ENCODE data around the gene NSUN6.

NSUN6 gene

DNA sequence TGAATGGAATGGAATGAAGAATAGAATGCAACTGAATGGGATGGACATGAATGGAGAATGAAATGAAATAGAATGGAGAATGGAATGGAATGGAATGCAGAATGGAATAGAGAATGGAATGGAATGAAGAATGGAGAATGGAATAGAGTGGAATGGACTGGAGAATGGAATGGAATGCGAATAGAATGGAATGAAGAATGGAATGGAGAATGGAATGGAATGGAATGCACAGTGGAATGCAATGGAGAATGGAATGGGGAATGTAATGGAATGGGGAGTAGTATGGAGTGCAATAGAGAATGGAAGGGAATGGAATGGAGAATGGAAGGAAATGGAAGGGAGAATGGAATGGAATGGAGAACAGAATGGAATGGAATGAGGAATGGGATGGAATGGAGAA, 93.4 kb downstream of the NSUN6 start:
- DNase-seq (ENCODE audit: low read depth): no peak

DNA sequence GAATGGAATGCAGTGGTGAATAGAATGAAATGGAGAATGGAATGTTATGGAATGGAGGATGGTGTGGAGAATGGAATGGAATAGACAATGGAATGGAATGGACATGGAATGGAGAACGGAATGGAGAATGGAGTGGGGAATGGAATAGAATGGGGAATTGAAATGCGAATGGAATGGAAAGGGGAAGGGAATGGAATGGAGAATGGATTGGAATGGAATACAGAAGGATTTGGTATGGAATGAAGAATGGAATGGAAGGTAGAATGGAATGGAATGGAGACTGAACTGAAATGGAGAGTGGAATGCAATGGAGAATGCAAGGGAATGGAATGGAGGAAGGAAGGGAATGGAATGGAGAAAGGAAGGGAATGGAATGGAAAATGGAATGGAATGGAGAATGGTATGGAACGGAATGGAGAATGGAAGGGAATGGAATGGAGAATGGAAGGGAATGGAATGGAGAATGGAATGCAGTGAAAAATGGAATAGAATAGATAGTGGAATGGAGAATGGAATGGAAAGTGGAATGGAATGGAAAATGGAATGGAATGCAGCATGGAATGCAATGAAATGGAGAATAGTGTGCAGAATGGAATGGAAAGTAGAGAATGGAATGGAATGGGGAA, 94.8 kb downstream of the NSUN6 start:
- DNase-seq (ENCODE audit: low read depth): no peak

GRCh38 chr10:18554479-18554878, 96.9 kb downstream of the NSUN6 start:
- no peak for DNase-seq (ENCODE audit: low read depth)

GRCh38 chr10:18551473-18551872, 99.9 kb downstream of the NSUN6 start:
- DNase-seq (ENCODE audit: low read depth): no peak

DNA sequence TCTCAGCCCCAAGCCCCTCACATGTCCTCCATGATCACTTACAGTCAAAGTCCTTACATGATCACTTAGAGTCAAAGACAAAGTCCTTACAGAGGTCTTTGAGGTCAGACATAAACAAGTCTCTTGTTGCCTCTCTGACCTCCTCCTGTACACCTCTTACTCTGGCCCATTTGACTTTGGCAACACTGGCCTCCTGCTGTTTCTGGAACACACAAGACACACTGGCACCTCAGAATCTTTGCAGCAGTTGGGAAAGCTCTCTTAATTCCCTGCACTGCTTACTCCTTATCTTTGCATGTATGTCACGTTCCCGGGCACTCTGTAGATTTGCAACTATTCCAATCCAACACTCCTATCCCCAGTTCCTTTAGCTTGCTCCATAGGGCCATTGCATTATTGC, 102.3 kb downstream of the NSUN6 start:
- DNase-seq (ENCODE audit: low read depth): no peak

DNA sequence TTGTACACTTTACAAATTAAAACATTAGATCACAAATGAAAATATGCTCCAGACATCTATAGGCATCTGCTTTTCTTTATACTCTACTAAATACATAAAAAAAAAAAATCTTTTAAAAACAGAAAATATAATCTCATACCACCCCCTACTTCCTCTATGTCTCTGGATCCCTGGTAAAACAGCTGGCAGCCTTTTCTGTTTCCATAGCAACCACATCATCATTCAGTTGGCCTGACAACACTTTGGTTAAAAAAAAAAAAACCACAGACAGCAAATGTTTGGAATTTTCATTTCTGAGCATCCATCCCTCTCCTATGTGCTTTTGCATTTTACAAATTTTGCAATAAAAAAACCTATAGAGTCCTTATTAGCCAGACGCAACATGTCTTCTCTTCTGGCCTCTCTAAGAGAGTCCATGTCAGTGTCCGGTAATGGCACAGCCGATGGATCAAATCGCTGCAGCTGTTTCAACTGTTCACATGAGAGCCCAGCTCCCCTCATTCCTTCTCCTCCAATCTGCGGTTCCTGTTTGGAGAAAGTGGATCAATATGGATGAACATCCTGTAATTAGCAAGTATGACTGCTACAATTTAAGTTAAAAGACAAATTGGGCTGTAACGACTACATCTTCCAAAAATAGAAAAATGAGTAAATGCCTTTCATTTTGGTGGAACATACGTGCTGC, 105.6 kb downstream of the NSUN6 start:
- DNase-seq (ENCODE audit: low read depth): no peak

DNA sequence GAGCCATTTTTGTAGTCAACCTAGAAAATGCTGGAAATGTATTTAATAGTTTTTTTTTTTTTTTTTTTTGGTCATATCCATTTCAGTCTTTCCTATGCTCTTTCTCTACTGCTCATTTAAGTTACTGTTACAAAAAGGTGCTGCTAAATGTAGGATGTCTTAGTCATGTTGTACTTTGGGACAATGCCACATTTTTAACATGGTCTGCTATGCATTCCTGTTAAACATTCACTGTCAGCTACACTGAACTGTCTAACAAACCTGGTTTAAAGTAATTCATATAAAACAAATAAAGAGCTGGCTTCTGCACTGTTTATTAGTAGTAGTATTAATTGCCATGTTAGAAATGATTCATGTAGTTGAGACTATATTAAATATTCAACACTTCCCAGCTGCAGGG, 108.6 kb downstream of the NSUN6 start:
- no peak for DNase-seq (ENCODE audit: low read depth)

GRCh38 chr10:18540195-18540594, 111.2 kb downstream of the NSUN6 start:
- DNase-seq (ENCODE audit: low read depth): no peak

DNA sequence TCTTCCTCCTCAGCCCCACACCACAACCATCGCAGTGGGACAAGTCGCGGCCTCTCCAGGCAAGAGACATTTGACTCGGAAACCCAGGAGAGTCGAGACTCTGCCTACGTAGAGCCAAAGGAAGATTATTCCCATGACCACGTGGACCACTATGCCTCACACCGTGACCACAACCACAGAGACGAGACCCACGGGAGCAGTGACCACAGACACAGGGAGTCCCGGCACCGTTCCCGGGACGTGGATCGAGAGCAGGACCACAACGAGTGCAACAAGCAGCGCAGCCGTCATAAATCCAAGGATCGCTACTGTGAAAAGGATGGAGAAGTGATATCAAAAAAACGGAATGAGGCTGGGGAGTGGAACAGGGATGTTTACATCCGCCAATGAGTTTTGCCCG, 112.1 kb downstream of the NSUN6 start:
- DNase-seq (ENCODE audit: low read depth): no peak

GRCh38 chr10:18533896-18534295, 117.5 kb downstream of the NSUN6 start:
- no peak for DNase-seq (ENCODE audit: low read depth)

GRCh38 chr10:18532881-18533535, 118.4 kb downstream of the NSUN6 start:
- DNase-seq (ENCODE audit: low read depth): no peak

GRCh38 chr10:18528292-18528691, 123.1 kb downstream of the NSUN6 start:
- DNase-seq (ENCODE audit: low read depth): no peak

DNA sequence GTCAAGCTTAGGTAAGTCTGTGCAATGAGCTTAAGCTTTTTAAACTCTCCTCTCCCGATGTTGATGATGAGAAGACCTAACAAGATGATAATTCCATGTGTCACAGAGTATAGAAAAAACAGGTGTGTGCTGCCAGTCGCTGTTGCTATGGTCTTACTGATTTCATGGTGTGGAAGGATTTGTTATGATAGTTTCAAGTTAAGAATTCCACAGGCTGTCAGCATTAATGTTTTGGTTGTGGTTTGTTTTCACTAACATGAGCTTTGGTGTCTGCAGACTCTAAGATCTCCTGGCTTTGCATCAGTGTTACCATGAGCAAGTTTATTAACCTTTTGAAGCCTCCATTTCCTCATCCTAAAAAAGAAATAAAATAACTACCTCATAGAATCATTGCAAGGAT, 123.7 kb downstream of the NSUN6 start:
- DNase-seq (ENCODE audit: low read depth): no peak

DNA sequence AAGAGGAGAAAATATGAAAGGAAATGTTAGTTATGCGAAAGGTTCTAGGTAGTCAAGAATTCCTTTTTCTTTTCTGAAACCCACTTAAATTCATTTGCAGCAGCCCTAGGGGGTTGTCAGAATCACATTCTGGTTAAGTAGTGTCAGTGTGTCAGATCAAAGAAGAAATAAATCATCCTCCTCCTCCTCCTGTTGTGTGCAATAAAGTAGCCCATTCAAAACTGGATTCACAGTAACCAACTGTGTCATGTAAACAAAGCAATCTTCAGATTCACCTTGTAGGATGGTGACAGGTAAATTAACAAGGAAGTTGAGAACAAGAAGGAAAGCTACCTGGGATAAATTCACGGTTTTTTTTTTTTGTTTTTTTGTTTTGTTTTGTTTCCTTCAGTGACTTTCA, 127.5 kb downstream of the NSUN6 start:
- DNase-seq (ENCODE audit: low read depth): no peak

GRCh38 chr10:18523025-18523424, 128.4 kb downstream of the NSUN6 start:
- no peak for DNase-seq (ENCODE audit: low read depth)

- no peak for DNase-seq (ENCODE audit: low read depth)
Observed at GRCh38 chr10:18516851-18517250, 134.5 kb downstream of the NSUN6 start.

- no peak for DNase-seq (ENCODE audit: low read depth)
Observed at GRCh38 chr10:18514537-18514936, 136.8 kb downstream of the NSUN6 start.

GRCh38 chr10:18508587-18508986, 142.8 kb downstream of the NSUN6 start:
- DNase-seq (ENCODE audit: low read depth): no peak

DNA sequence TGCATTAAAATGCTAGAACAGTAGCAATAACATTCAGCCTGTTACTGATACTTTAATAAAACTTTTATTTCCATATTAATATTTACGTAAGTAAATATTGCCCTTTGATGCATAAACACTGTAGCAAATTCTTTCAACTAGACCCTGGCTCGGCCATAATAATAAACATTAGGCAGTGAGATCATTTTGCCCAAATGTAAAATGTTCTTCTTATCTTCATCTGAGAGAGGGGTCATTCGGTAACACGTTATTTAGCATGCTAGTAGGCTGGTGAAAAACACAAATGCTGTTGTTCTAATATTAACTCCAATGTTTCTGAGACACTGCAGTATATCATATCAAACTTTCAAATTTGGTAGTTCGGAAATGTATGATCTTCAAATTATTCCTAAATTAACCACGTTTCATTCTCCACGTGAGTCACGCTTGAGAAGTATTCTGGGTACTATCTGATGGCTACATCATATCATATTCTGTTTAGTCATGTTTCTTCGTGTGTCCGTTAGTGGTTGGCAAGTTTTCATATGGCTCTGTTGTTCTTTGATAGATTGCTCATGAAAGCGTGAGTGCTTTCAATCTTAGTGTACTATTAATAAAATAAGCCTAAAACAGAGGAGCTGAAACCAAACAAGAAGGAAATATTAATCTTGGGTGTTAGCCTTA, 145.8 kb downstream of the NSUN6 start:
- DNase-seq (ENCODE audit: low read depth): no peak

DNA sequence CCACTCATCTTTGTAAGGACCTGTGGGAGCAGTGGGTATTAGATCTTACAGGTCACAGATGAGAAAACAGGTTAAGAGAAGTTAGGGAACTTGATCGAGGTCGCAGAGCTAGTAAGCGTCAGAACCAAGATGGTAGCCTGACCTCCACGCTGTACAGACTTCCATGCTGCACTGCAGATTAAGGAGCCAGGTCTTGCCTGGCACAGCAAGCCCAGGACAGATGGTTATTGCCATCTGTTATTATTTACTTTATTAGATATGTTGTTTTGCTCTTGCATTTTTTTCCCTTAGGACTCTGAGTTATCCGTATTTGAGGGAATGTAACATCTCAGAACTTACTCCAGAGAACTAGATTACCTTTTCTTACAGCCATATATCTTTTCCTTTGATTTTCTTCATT, 147.2 kb downstream of the NSUN6 start:
- DNase-seq (ENCODE audit: low read depth): no peak

- DNase-seq (ENCODE audit: low read depth): no peak
Observed at GRCh38 chr10:18501629-18502028, 149.8 kb downstream of the NSUN6 start.

DNA sequence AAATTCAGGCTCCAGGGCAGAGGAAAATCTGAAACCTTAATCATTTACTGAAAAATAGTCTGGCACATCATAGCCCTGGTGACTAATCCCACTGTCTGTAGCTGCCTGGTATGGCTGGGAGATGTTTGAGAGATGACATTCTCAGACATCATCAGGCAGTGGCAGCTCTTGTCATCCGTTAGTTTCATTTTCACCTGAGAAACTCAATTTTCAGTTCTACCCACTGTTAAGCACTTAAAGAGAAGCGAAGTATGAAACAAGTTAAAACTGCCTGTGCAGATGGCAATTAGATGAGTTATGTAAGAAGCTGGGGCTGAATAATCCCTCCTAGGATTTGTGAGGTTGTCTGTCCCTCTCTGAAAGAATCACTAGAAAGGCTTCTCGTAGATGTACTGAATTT, 150.2 kb downstream of the NSUN6 start:
- DNase-seq (ENCODE audit: low read depth): no peak

- DNase-seq (ENCODE audit: low read depth): no peak
Observed at GRCh38 chr10:18500576-18500975, 150.8 kb downstream of the NSUN6 start.

Data from activated T-helper 9 cell treated with anti-CD3 and anti-CD28 coated beads, Interleukin-2, amount 50 U/mL, for 16 hours (primary cell).